Measurements from ENCODE around the gene SUCNR1.
"Not testable (repeated sequence)": the region's sequence is repeated elsewhere in the genome, so short reads cannot be mapped to it uniquely, and the experiment has no call there.

The SUCNR1 gene

GRCh38 chr3:151903501-151903991, 30.1 kb downstream of the SUCNR1 start:
- peak; percentile 56 for DNase-seq

- DNase-seq, result no peak
Measured at GRCh38 chr3:151905647-151906046, 32.2 kb downstream of the SUCNR1 start.

GRCh38 chr3:151906751-151907150, 33.3 kb downstream of the SUCNR1 start:
- no peak for DNase-seq

- DNase-seq, result no peak
Measured at GRCh38 chr3:151908399-151908798, 35.0 kb downstream of the SUCNR1 start.

- DNase-seq, result no peak
Measured at GRCh38 chr3:151909681-151910405, 36.4 kb downstream of the SUCNR1 start.

- DNase-seq, result no peak
Measured at GRCh38 chr3:151911462-151911861, 38.0 kb downstream of the SUCNR1 start.

GRCh38 chr3:151912028-151912427, 38.6 kb downstream of the SUCNR1 start:
- no peak for DNase-seq

- peak; percentile 29 for DNase-seq
Measured at GRCh38 chr3:151916781-151917180, 43.3 kb downstream of the SUCNR1 start.

- DNase-seq, result peak; percentile 84
Measured at GRCh38 chr3:151918253-151919029, 45.0 kb downstream of the SUCNR1 start.

- no peak for DNase-seq
Measured at GRCh38 chr3:151919030-151919328, 45.5 kb downstream of the SUCNR1 start.

- DNase-seq, result no peak
Measured at GRCh38 chr3:151919446-151919845, 46.0 kb downstream of the SUCNR1 start.

GRCh38 chr3:151923901-151924300, 50.5 kb downstream of the SUCNR1 start:
- no peak for DNase-seq

GRCh38 chr3:151924753-151925152, 51.3 kb downstream of the SUCNR1 start:
- no peak for DNase-seq

GRCh38 chr3:151925419-151925818, 52.0 kb downstream of the SUCNR1 start:
- DNase-seq, result no peak

GRCh38 chr3:151925876-151926275, 52.4 kb downstream of the SUCNR1 start:
- DNase-seq, result no peak

- DNase-seq, result no peak
Measured at GRCh38 chr3:151926956-151927355, 53.5 kb downstream of the SUCNR1 start.

GRCh38 chr3:151927915-151928525, 54.6 kb downstream of the SUCNR1 start:
- not testable (repeated sequence) for DNase-seq

- DNase-seq, result no peak
Measured at GRCh38 chr3:151931171-151931570, 57.7 kb downstream of the SUCNR1 start.

- DNase-seq, result peak; percentile 35
Measured at GRCh38 chr3:151933234-151933853, 59.9 kb downstream of the SUCNR1 start.
